Transverse colon (tissue), 4 donors: ENCODE results near the gene FRY. TPM values are rescaled to one million over a fixed set of nuclear protein-coding genes. Genes with fewer than 3 reads are reported as not detected.

Source experiments
- DNase-seq: peaks from one replicate; pipeline ENCODE4 v3.0.0-alpha.2; 2019
- H3K27ac ChIP-seq, 4 donors: fragments of 200-600 bp; sonication (generic); 2 replicates each; pipeline ENCODE4 v1.5.1; 2016 to 2018; ENCODE audit warnings: inconsistent platforms in 4 of 4
- H3K27me3 ChIP-seq: fragments of 200-600 bp; sonication (generic); 2 replicates; pipeline ENCODE4 v1.5.1; 2017; ENCODE audit warnings: inconsistent platforms
- H3K36me3 ChIP-seq, 4 donors: fragments of 200-600 bp; sonication (generic); 2 replicates each; pipeline ENCODE4 v1.5.1; 2017 to 2019; ENCODE audit warnings: inconsistent platforms in 4 of 4
- H3K4me1 ChIP-seq, 4 donors: fragments of 200-600 bp; sonication (generic); 2 replicates each; pipeline ENCODE4 v1.5.1; 2017 to 2020; ENCODE audit warnings: inconsistent platforms in 4 of 4
- H3K4me3 ChIP-seq, 4 donors: fragments of 200-600 bp; sonication (generic); 1 replicate in 1 of 4; 2 replicates in 3 of 4; pipeline versions ENCODE4 v1.5.1 to v1.6.1; 2017 to 2019; ENCODE audit warnings: inconsistent platforms in 4 of 4
- H3K9me3 ChIP-seq, 2 donors: fragments of 200-600 bp; sonication (generic); 2 replicates each; pipeline ENCODE4 v1.5.1; 2017 to 2019; ENCODE audit warnings: inconsistent platforms in 2 of 2
- CTCF ChIP-seq, 5 experiments: fragments of 200-600 bp in 3 of 5; fragments of 450-650 bp in 2 of 5; sonication (generic) in 3 of 5; IDR thresholded peaks; 1 replicate in 2 of 5; 2 replicates in 3 of 5; pipeline ENCODE4 v1.5.1; 2016 to 2017; ENCODE audit warnings: antibody characterized with exemption in 5 of 5, inconsistent platforms in 3 of 5, mild to moderate bottlenecking in 2 of 5, moderate library complexity in 1 of 5
- EP300 ChIP-seq: sonication (generic); formaldehyde crosslinking; IDR thresholded peaks from one replicate; pipeline ENCODE4 v1.6.1; 2017; ENCODE audit warnings: antibody characterized with exemption, low read depth
- POLR2A ChIP-seq: fragments of 450-650 bp; IDR thresholded peaks from one replicate; pipeline ENCODE4 v1.6.1; 2016; ENCODE audit warnings: antibody characterized with exemption, mild to moderate bottlenecking, moderate library complexity
- POLR2AphosphoS5 ChIP-seq, 3 donors: sonication (generic); formaldehyde crosslinking; IDR thresholded peaks; one replicate each; pipeline ENCODE4 v1.6.1; 2016; ENCODE audit warnings: antibody characterized with exemption in 3 of 3
- WGBS, 2 donors: methylation state at CpG; one replicate each; pipeline ENCODE4 v1.1.5; 2018; ENCODE audit warnings: low coverage in 1 of 2; 5-methylcytosine and 5-hydroxymethylcytosine counted together
- in situ Hi-C, 4 donors: fragments of 200-750 bp; cut with MboI; loops; one replicate each; pipeline versions ENCODE4 v1.15.0 to v1.15.1; 2017; ENCODE audit warnings: low sequenced_read_pairs in 3 of 4, low pct_ligation_motif_present in 1 of 4, low pct_unique_long_range_greater_than_20kb in 1 of 4
- intact Hi-C: fragments of 100-400 bp; cut with DNase I; formaldehyde crosslinking; loops from one replicate; pipeline ENCODE4 v1.15.1; 2023; ENCODE audit warnings: low total_unique reads
- total RNA-seq, 4 donors: library from RNA; depleted of rRNA; stranded (reverse); fragments of >200 nt; gene quantifications; one replicate each; pipeline ENCODE4 v1.1.0, GENCODE V29; 2016

Gene FRY
- total RNA-seq, 4 donors from 2014 or later, result 6.7 to 42.6 (median 12.4) TPM

- TF ChIP-seq EP300, result no peak
- TF ChIP-seq POLR2A, result no peak
- TF ChIP-seq POLR2AphosphoS5 (IDR thresholded peaks at IDR 0.05), result no peak
- TF ChIP-seq CTCF (IDR thresholded peaks at IDR 0.05), result no peak
- Histone ChIP-seq H3K4me1 (no peaks in the 10 kb centered on the region), H3K4me3 (no peak overlapping the region), H3K27me3 (no peaks in the 10 kb centered on the region), H3K27ac (no peak overlapping the region), H3K36me3 (no peaks in the 10 kb centered on the region), H3K9me3 (no peaks in the 10 kb centered on the region)
- DNase-seq, result no peak
- 95 to 100% methylated on average over 1 to 6 of the region's 6 CpGs for WGBS, 2 donors
- in situ Hi-C loops (no loop called here), intact Hi-C loops (no loop called here)
These were observed 190.6 kb downstream of the FRY start for GRCh38 chr13:32222046-32222676.

- intact Hi-C loops, result no loop called here
- WGBS, 2 donors, result 84 to 86% methylated on average over 5 of the region's 5 CpGs
- no peaks in the 10 kb centered on the region for H3K36me3 ChIP-seq
These were observed 193.3 kb downstream of the FRY start for GRCh38 chr13:32224916-32225315.

GRCh38 chr13:32225481-32225931 is 193.9 kb downstream of the FRY start:
- H3K27me3 ChIP-seq, result no peaks in the 10 kb centered on the region
- WGBS, 2 donors, result 49 to 53% methylated on average over 3 to 5 of the region's 5 CpGs
- H3K9me3 ChIP-seq, result no peaks in the 10 kb centered on the region
- in situ Hi-C loops (no loop called here), intact Hi-C loops (no loop called here)
- H3K4me1 ChIP-seq, result no peaks in the 10 kb centered on the region
- no peaks in the 10 kb centered on the region for H3K36me3 ChIP-seq
- no peak overlapping the region for H3K4me3 ChIP-seq
- no peak for TF ChIP-seq CTCF (IDR thresholded peaks at IDR 0.05)
- no peak for TF ChIP-seq POLR2A
- no peak for TF ChIP-seq POLR2AphosphoS5 (IDR thresholded peaks at IDR 0.05)
- no peak for TF ChIP-seq EP300
- peak overlapping the region in 2 of 4 donors; percentile 31 to 37 for H3K27ac ChIP-seq
- no peak for DNase-seq

More at GRCh38 chr13:32224916-32225315, 193.3 kb downstream of the FRY start:
- no peak for TF ChIP-seq CTCF (IDR thresholded peaks at IDR 0.05)
- no peak for TF ChIP-seq POLR2A
- no peak for TF ChIP-seq POLR2AphosphoS5 (IDR thresholded peaks at IDR 0.05)
- TF ChIP-seq EP300, result no peak
- no peaks in the 10 kb centered on the region for H3K27me3 ChIP-seq
- in situ Hi-C loops, result no loop called here
- H3K4me1 ChIP-seq, result no peaks in the 10 kb centered on the region
- H3K9me3 ChIP-seq, result no peaks in the 10 kb centered on the region
- H3K4me3 ChIP-seq, result no peak overlapping the region
- H3K27ac ChIP-seq, result peak overlapping the region in 2 of 4 donors; percentile 31 to 37
- no peak for DNase-seq

GRCh38 chr13:32228330-32229041 is 196.9 kb downstream of the FRY start:
- WGBS, 2 donors, result 70 to 82% methylated on average over 4 to 5 of the region's 5 CpGs
- in situ Hi-C loops, result no loop called here
- TF ChIP-seq POLR2A, result no peak
- no peak for TF ChIP-seq CTCF (IDR thresholded peaks at IDR 0.05)
- TF ChIP-seq POLR2AphosphoS5 (IDR thresholded peaks at IDR 0.05), result no peak
- no peak for TF ChIP-seq EP300

More at GRCh38 chr13:32228330-32229041, 196.9 kb downstream of the FRY start:
- H3K4me1 ChIP-seq, result no peaks in the 10 kb centered on the region
- H3K27me3 ChIP-seq, result no peaks in the 10 kb centered on the region
- no peaks in the 10 kb centered on the region for H3K36me3 ChIP-seq
- H3K9me3 ChIP-seq, result no peaks in the 10 kb centered on the region
- no peak overlapping the region for H3K4me3 ChIP-seq
- DNase-seq, result no peak
- intact Hi-C loops, result no loop called here
- H3K27ac ChIP-seq, result no peak overlapping the region
